GM12873 (cell line): ENCODE results near the gene RING1.

Experiments
- TF ChIP-seq, protein P1 (sequence below): IDR thresholded peaks from 2 replicates; pipeline ENCODE4 v1.5.1; 2012; ENCODE audit warnings: low read depth, mild to moderate bottlenecking, moderate library complexity, low read length, control low read depth; ENCODE audit not compliant: insufficient read depth; ENCODE audit errors: missing control alignments

The RING1 gene

DNA sequence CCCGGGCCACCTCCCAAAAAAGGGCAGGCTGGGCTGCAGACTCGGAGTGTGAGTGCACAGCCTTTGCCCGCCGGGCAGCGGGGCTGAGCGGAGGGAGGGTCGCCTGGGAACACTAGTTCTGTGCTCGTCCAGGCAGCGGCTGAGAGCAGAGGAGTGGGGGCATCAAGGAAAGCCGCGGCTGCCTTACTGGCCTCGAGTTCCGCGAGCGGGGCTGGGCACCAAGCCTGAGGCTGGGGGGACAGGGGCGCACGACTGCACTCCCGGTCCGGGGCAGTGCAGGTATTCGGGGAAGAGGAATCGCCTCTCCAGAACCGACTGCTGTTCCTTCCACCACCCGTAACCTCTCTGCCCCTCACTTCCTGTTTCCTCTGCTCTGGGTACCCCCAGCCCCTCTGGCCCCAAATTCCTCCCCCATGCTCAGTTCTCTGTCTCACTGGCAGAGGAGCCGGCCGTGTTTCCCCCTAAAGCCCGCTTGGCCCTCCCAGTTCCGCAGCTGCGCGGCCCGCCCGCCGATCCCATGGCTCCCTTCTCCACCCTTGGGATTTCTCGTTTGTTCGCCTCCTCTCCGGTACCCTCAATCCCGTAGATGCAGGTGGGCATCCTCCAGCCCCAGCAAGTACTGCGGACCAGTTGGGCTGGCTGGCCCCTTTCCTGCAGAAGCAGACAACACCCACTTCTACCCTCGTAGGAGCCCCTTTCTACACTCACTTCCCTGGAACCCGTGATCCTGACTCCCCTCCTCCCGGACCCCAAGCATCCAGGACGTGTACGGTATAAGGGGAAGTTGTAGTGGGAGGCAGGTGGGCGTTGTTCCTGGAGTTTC, 5.1 kb downstream of the RING1 start:
- TF ChIP-seq, protein P1, sequence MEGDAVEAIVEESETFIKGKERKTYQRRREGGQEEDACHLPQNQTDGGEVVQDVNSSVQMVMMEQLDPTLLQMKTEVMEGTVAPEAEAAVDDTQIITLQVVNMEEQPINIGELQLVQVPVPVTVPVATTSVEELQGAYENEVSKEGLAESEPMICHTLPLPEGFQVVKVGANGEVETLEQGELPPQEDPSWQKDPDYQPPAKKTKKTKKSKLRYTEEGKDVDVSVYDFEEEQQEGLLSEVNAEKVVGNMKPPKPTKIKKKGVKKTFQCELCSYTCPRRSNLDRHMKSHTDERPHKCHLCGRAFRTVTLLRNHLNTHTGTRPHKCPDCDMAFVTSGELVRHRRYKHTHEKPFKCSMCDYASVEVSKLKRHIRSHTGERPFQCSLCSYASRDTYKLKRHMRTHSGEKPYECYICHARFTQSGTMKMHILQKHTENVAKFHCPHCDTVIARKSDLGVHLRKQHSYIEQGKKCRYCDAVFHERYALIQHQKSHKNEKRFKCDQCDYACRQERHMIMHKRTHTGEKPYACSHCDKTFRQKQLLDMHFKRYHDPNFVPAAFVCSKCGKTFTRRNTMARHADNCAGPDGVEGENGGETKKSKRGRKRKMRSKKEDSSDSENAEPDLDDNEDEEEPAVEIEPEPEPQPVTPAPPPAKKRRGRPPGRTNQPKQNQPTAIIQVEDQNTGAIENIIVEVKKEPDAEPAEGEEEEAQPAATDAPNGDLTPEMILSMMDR = no peak

DNA sequence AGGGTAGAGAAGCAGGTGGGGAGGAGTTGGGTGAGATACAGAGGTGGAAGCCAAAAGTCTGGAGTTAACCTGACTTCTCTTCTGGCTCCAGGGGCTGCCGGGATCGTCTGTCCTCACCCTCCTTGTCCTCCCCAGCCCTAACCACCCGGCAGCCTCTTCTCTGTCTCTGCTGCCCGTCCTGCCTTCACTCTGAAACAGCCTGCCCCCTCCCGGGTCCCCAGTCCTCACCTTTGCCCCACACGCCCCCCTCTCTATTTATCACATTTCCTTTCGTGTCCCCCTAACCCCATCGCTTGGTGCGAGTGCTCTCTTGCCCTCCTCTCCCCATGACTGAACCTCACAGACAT, 5.7 kb downstream of the RING1 start:
- TF ChIP-seq, protein P1 = no peak

DNA sequence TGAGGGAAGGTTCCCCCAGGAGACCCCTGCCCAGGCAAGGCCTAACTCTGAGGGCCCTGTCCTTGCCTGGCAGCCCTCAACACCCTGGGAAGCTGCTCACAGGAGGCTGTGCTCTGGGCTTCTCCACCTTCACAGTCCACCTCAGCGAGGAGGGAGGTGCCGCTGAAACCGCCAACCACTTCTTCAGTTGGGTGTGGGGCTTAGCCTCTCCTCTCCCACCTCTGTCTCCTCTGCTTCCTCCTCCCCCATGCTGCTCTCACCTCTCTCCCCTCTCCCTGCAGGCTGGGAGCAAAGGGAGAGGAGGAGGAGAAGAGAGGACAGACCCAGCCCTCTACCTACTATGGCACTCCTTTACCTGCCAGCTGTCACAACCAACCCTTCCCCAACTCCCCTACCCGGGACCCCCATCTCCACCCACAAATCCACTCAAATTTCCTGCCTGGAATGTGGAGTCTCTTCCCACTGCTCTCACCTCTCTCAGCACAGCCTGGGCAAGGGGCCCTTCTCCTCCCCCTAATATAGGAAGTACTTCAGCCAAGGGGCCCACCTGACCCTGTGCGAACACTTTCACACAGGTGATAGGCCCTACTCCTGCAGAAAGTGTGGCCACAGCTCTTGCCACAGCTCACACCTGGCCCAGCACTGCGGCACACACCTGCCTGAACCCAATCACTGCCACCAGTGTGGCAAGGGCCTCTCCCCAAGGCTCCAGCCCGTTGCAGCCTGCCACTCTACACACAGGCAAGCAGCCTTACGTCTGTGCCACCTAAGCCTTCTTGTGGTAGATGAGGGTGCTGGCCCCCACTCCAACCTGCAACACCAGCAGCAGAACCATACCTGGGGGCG, 7.2 kb downstream of the RING1 start:
- TF ChIP-seq, protein P1 = no peak

DNA sequence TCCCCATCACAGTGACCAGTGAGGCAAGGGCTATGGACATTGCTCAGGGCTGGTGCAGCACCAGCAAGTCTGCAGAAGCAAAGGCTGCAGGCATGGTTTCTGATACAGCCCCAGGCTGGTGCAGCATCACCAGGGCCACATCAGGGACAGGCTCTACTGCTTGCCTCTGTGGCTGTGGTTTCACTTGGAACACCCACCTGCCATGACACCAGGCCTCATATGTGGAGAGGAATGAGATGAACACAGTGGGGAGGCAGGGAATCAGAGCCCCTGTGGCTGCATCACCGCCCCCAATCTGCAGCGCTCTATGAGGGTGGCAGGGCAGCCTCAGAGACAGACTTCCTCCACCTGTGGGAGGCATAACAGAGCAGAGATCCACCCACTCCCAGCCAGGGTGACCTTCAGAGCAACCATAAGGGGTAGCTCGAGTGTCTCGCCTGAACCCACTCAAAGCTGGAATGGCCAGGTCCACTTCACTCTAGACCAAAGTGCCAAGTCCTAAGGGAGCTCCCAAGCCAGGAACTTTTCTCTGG, 7.9 kb downstream of the RING1 start:
- TF ChIP-seq, protein P1 = no peak

DNA sequence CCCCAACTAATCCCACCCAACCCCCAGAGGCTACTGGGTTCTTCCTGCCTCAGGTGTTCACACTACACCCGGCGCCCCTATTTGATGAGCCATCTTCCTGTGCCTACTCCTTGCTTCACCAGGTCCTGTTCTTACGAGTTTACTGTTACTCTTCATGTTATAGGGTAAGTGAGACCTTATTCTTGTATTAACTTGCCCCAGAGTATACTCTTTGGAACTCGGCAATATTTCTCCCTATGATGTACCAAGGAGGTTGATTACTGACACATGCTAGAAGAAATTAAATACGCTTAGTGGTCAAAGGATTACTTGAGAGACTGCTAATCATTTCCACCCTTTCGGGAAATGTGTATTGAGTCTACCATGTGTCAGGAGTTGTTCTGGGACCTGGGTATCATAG, 8.9 kb downstream of the RING1 start:
- TF ChIP-seq, protein P1 = no peak

DNA sequence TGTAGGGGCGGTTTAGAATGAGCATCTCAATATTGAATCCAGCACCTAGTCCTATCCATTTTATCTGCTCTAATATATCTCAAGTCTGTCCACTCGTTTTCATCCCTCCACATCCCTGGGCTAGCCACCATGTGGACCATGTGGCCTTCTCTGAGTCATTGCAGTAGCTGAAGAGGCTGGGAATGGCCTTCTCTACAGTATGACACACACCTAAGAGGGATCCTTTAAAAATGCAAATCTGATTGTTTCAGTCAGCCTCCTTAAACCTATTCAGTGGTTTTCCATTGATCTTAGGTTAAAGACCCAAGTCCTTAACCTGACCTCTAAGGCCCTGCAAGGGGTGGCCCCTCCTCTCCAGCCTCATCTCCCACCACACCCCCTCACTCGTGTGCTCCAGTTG, 9.4 kb downstream of the RING1 start:
- TF ChIP-seq, protein P1 = no peak

DNA sequence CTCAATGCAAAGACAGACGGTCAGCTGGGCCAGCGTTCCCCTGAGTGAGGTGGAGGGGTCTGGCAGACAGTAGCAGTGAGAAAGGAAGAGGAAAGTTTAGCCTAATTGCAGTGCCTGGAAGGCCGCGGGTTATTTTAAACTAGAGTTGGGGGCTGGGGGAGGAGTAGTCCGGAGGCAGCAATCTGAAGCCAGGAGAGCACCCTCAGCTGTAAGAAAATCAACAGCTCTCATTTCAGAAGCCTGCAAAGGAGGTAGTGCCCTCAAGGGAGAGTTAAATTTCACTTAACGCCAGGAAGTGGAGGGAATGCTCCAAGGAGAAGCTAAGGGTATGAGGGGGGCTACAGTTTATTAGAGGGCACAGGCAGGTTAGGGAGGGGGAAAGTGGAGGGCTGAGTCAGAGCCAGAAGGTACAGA, 26.9 kb downstream of the RING1 start:
- TF ChIP-seq, protein P1 = no peak
